ENCODE measurements around the gene RIMOC1. TPM values are rescaled to one million over a fixed set of nuclear protein-coding genes. Genes with fewer than 3 reads are reported as not detected.

RIMOC1 gene
- total and polyA plus RNA-seq, 10 of the 15 experiments (the other 5 are each of a cell fraction or from before 2014, with no cell fraction given): 3.9 to 33.1 (median 16.0) TPM

GRCh38 chr5:41908374-41909079 is 4.4 kb downstream of the RIMOC1 start (continued):
- TF ChIP-seq ZBTB4 (CRISPR knock-in tag; IDR thresholded peaks at IDR 0.05) (no peak), RAD21 (IDR thresholded peaks at IDR 0.05; ENCODE audit: insufficient read depth, low read depth, low read length) (no peak), CHD2 (IDR thresholded peaks at IDR 0.05; ENCODE audit: borderline replicate concordance, low read depth, low read length) (no peak), BACH1 (IDR thresholded peaks at IDR 0.05; ENCODE audit: borderline replicate concordance) (no peak), STAT3 (IDR thresholded peaks at IDR 0.05; ENCODE audit: low read depth, low read length) (no peak), EGR1 (IDR thresholded peaks at IDR 0.05; ENCODE audit: borderline replicate concordance in 1 of 2, low read depth in 2 of 2, low read length in 2 of 2) (no peak), ZNF217 (IDR thresholded peaks at IDR 0.05) (no peak), LARP7 (IDR thresholded peaks at IDR 0.05) (no peak), TCF3 (IDR thresholded peaks at IDR 0.05; ENCODE audit: borderline replicate concordance, insufficient read depth, low read depth, low read length) (no peak), SRF (IDR thresholded peaks at IDR 0.05; ENCODE audit: low read depth in 2 of 2, low read length in 2 of 2) (no peak)
- TF ChIP-seq, protein P1, sequence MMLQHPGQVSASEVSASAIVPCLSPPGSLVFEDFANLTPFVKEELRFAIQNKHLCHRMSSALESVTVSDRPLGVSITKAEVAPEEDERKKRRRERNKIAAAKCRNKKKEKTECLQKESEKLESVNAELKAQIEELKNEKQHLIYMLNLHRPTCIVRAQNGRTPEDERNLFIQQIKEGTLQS (IDR thresholded peaks at IDR 0.05; ENCODE audit: borderline replicate concordance, extremely low read depth, low read depth, low read length): no peak
